Activated naive CD4-positive, alpha-beta T cell treated with anti-CD3 and anti-CD28 coated beads for 36 hours (primary cell): ENCODE results near the gene FLT1. TPM values are rescaled to one million over a fixed set of nuclear protein-coding genes. Genes with fewer than 3 reads are reported as not detected.
A peak's percentile ranks its signal among the peaks of the same experiment; 100 is the strongest.

Experiments
- CTCF ChIA-PET: fragments of 350-600 bp; sonication (Branson Sonifier 250); formaldehyde crosslinking; loops from one replicate; lab custom pipeline; 2021; ENCODE audit warnings: antibody characterized with exemption; lab: Charles Lee
- DNase-seq: peaks from one replicate; pipeline ENCODE4 v3.0.0-alpha.2; 2020
- H3K27ac Mint-ChIP-seq: one replicate; pipeline ENCODE4 v1.8.0; 2021; ENCODE audit warnings: mild to moderate bottlenecking, mixed read lengths
- H3K27me3 Mint-ChIP-seq: one replicate; pipeline ENCODE4 v1.8.0; 2021; ENCODE audit warnings: low read depth, mixed read lengths
- H3K36me3 Mint-ChIP-seq: one replicate; pipeline ENCODE4 v1.8.0; 2021; ENCODE audit warnings: low read depth, mixed read lengths
- H3K4me1 Mint-ChIP-seq: one replicate; pipeline ENCODE4 v1.8.0; 2021; ENCODE audit warnings: low read depth, mixed read lengths
- H3K4me3 Mint-ChIP-seq: one replicate; pipeline ENCODE4 v1.8.0; 2021; ENCODE audit warnings: mild to moderate bottlenecking, moderate library complexity, mixed read lengths
- H3K9me3 Mint-ChIP-seq: one replicate; pipeline ENCODE4 v1.8.0; 2021; ENCODE audit warnings: mixed read lengths
- intact Hi-C: fragments of 100-400 bp; cut with micrococcal nuclease; formaldehyde crosslinking; loops from one replicate; pipeline ENCODE4 v1.15.1; 2023
- total RNA-seq, 2 experiments: library from RNA; stranded (reverse); gene quantifications; one replicate each; pipeline ENCODE4 v1.2.3, GENCODE V29; 2021

Gene FLT1
- total RNA-seq, 2 experiments from 2014 or later, result 21.8 to 21.9 TPM

DNA sequence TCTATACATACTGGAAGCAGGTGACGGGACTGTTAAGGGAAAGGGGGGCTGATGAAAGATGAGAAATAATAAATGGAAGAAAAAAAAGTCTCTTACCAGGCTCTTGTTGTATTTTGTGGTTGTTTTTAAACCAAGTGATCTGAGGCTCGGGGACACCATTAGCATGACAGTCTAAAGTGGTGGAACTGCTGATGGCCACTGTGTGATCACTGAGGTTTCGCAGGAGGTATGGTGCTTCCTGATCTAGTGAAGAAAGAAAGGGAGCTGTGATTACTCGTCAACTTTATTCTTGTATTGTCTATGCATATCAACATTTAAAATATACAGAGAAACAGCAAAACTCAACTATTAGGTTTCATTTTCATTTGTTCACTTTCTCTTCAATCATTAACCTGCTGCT, 110.1 kb downstream of the FLT1 start:
- intact Hi-C loops, result no loop called here
- Mint-ChIP-seq H3K36me3 (peaks cover 9% of the 10 kb centered on the region), H3K9me3 (no peaks in the 10 kb centered on the region), H3K27me3 (peaks cover 2% of the 10 kb centered on the region), H3K4me3 (no peak overlapping the region), H3K27ac (no peak overlapping the region), H3K4me1 (peaks cover 4% of the 10 kb centered on the region)
- CTCF ChIA-PET, result no interaction called here
- no peak for DNase-seq

DNA sequence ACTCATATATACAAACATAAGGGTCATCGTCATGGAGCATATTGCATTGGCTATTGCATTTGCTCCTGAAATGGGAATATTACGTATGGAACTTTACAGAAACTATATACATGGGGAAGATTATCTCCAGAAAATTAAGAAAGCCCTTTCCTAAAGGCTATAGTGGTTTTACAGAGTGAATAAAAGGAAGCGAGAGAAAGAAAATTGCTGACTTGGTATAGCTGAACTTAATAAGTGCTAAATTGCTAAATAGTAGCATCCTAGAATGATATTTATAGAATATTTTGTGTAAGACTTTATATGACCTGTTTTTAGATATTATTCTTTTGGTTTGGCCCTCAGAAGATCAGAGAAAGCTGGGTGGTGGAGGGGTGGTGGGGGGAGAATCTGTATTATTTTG, 114.6 kb downstream of the FLT1 start:
- Mint-ChIP-seq H3K4me3 (no peak overlapping the region), H3K27me3 (peaks cover 4% of the 10 kb centered on the region), H3K9me3 (no peaks in the 10 kb centered on the region), H3K4me1 (peaks cover 4% of the 10 kb centered on the region), H3K36me3 (peaks cover 9% of the 10 kb centered on the region), H3K27ac (no peak overlapping the region)
- DNase-seq, result no peak
- CTCF ChIA-PET, result no interaction called here
- intact Hi-C loops, result no loop called here

DNA sequence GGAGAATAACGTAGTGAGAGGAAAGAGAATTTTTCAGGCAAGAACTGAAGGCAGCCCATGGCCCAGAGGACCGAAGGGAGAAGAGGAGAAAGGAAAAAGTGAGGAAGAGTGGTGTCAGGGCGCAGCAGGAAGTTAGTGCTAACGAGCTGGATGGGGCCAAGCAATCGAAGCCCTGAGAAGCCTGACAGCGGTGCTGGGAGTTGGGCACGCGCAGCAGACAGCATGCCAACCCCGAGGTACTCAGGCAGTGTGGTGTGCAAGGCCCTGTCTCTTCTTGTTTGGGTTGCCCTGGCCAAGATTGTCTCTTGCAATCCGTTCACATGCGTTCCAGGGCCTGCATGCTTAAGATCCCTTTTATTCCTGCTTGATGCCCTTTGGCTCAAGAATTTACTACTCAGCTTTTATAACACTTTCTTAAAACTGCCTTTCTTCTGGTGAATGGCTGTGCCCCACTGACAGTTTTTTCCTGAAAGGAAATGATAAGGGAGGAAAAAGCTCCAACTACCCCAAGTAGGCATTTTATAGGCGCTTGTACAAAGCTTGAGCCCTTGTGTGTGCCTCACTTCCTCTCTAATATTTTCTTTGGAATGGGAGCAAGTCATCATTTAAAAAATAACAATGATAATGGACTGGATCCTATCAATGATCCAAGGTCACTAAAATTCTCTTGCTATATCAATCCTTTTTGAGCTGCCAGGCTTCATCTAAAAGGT, 115.4 kb downstream of the FLT1 start:
- Mint-ChIP-seq H3K27me3 (peaks cover 3% of the 10 kb centered on the region), H3K27ac (no peak overlapping the region), H3K4me1 (peaks cover under 1% of the 10 kb centered on the region), H3K4me3 (no peak overlapping the region), H3K9me3 (no peaks in the 10 kb centered on the region), H3K36me3 (peaks cover 8% of the 10 kb centered on the region)
- intact Hi-C loops, result no loop called here
- CTCF ChIA-PET, result interaction anchor here (0.6 kb wide), 1 partner anchor 247 kb away, joined by 3 read pairs; no protein-coding TSS in a partner anchor
- DNase-seq, result no peak

DNA sequence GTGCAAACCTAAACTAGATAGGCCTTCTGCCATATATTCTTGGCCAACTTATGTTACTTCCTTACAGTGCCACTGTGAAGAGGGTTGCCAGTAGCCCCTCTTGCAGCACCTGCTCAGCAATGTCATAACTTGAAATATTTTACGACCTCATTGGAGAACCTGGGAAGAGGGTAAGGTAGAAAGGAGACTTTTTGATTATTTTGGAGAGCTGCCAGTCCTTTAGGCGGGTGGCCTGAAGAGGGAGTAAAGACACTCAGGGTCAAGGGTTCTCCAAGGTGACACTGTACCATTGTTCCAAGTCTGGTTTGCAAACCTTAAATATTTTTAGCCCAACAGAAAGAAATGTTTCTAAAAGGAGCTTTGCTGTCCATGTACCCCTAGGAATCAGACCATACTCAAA, 118.3 kb downstream of the FLT1 start:
- H3K36me3 Mint-ChIP-seq, result no peaks in the 10 kb centered on the region
- H3K4me3 Mint-ChIP-seq, result no peak overlapping the region
- H3K27me3 Mint-ChIP-seq, result peaks cover 2% of the 10 kb centered on the region
- no peaks in the 10 kb centered on the region for H3K4me1 Mint-ChIP-seq
- H3K27ac Mint-ChIP-seq, result no peak overlapping the region
- no peaks in the 10 kb centered on the region for H3K9me3 Mint-ChIP-seq
- DNase-seq, result no peak
- CTCF ChIA-PET, result no interaction called here
- intact Hi-C loops, result no loop called here

DNA sequence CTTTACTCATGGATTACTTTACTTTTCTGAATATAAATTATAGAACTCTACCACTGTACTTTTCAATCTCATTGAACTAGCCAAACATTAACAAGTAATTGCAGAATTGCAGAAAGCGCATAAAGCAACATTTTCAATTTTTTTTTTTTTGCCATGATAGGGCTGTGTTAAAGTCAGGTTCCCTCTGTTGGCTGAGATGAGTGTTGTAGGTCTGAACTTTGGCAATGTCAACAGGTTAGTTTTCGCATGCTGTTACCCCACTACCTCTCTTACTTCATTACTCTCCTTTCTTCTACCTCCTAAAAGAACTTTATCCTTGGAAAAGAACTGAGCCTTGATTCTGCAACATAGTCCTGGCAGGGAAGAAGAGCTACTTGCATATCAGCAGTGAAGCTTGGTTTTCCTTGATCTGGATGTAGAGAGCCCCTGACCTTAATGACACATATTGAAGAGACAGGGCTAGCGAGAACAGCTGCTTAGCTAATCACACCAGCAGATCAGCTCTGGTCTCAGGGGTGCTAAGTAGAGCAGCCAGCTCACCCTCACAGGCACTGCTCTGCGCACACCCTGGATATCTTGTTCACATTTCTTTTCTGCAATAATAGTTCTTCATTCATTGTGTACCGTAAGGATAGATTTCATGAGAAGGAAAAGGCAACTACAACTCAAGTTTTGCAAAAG, 119.5 kb downstream of the FLT1 start:
- H3K4me3 Mint-ChIP-seq, result no peak overlapping the region
- H3K9me3 Mint-ChIP-seq, result no peaks in the 10 kb centered on the region
- H3K27ac Mint-ChIP-seq, result no peak overlapping the region
- no peak for DNase-seq
- no peaks in the 10 kb centered on the region for H3K36me3 Mint-ChIP-seq
- peaks cover 2% of the 10 kb centered on the region for H3K27me3 Mint-ChIP-seq
- CTCF ChIA-PET, result interaction anchor here (0.6 to 0.7 kb wide), 2 partner anchors 63 to 121 kb away, joined by 3 read pairs; no protein-coding TSS in a partner anchor
- H3K4me1 Mint-ChIP-seq, result no peaks in the 10 kb centered on the region
- intact Hi-C loops, result no loop called here

DNA sequence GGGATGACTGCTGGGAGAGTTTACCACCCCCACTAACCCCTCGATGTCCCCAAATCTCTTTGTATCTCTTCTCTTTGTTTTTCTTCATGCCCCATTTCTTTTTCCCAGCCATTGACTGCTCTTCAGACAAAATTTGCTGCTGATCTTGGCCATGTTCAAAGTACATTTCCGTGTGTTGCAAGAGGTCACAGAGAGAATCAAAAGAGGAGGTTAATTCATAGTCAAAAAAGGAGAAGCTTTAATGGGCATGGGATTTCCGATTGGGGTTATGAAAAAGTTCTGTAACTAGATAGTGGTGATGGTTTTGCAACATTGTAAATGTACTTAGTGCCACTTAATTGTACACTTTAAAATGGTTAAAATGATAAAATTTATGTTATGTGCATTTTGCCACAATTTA, 121.1 kb downstream of the FLT1 start:
- Mint-ChIP-seq H3K4me3 (no peak overlapping the region), H3K27ac (no peak overlapping the region), H3K36me3 (no peaks in the 10 kb centered on the region), H3K9me3 (no peaks in the 10 kb centered on the region), H3K4me1 (no peaks in the 10 kb centered on the region), H3K27me3 (peaks cover 2% of the 10 kb centered on the region)
- DNase-seq, result no peak
- CTCF ChIA-PET, result no interaction called here
- intact Hi-C loops, result no loop called here

DNA sequence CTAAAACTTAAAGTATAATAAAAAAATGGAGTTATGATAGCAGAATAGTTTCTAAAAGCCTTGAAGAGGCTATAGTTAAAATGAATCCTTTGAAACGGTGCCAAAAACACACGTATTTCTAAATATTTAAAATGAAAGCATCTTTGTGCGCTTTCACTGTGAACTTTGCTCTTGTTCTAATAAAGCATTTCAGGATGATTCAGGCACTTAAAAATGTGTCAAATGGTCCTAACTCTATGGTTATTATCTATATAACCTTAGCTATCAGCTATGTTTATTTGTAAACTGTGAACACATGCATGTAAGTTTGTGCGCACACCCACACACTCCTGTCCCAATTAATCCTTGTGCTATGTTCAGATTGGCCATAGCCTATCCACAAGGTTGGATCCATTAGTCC, 124.5 kb downstream of the FLT1 start:
- peaks cover 2% of the 10 kb centered on the region for H3K36me3 Mint-ChIP-seq
- H3K4me1 Mint-ChIP-seq, result no peaks in the 10 kb centered on the region
- no peak overlapping the region for H3K4me3 Mint-ChIP-seq
- no peaks in the 10 kb centered on the region for H3K27me3 Mint-ChIP-seq
- CTCF ChIA-PET, result no interaction called here
- no peaks in the 10 kb centered on the region for H3K9me3 Mint-ChIP-seq
- intact Hi-C loops, result no loop called here
- no peak overlapping the region for H3K27ac Mint-ChIP-seq
- no peak for DNase-seq

DNA sequence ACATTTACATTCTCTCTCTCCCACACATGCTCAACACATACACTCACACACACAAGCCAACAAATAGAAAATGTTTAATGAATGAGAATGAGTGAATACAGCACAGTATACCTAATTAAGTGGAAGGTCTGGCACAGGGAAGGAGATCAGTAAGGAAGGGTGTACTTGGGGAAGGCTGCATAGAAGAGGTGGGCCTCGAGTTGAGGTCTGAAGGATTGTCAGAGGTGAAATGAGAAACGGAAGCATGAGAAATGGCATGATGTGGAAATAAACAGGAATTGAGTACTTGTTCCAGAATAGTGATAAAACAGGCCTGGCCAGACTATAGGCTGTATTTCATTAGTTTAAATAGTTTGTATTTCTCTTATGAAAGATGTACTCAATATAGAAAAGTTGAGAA, 136.2 kb downstream of the FLT1 start:
- no peak overlapping the region for H3K27ac Mint-ChIP-seq
- intact Hi-C loops, result loop anchor here (2.0 kb wide), 1 partner anchor 134 kb away; no protein-coding TSS in a partner anchor
- DNase-seq, result no peak
- H3K36me3 Mint-ChIP-seq, result no peaks in the 10 kb centered on the region
- no peak overlapping the region for H3K4me3 Mint-ChIP-seq
- CTCF ChIA-PET, result no interaction called here
- H3K4me1 Mint-ChIP-seq, result peaks cover 24% of the 10 kb centered on the region
- H3K27me3 Mint-ChIP-seq, result no peaks in the 10 kb centered on the region
- no peaks in the 10 kb centered on the region for H3K9me3 Mint-ChIP-seq

DNA sequence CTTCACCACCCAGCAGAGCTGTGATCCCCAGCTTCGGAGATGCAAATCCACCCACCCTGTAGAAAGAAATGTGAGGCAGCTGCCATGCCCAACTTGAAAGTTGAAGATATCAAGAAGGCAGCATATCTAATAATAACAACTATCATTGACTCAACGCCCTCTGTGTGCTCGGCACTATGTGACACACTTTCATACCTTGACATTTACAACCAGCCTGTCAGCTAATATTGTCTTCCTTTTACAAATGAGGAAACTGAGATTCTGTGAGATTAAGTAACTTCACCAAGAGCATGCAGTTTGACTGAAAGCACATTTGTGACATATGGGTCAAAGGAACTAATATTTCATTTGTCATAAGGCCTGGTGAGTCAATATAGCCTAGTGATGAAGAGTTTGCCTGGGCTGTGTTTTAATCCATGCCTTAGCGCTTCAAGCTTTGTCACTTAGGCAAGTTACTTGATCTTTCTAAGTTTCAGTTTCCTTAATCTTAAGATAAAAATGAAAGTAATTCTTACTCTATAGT, 137.0 kb downstream of the FLT1 start:
- H3K36me3 Mint-ChIP-seq, result no peaks in the 10 kb centered on the region
- peaks cover 25% of the 10 kb centered on the region for H3K4me1 Mint-ChIP-seq
- no peaks in the 10 kb centered on the region for H3K27me3 Mint-ChIP-seq
- no peaks in the 10 kb centered on the region for H3K9me3 Mint-ChIP-seq
- CTCF ChIA-PET, result interaction anchor here (0.8 kb wide), 1 partner anchor 21 kb away, joined by 3 read pairs; no protein-coding TSS in a partner anchor
- no peak overlapping the region for H3K4me3 Mint-ChIP-seq
- DNase-seq, result peak; percentile 15
- H3K27ac Mint-ChIP-seq, result peak overlapping the region; percentile 14
- intact Hi-C loops, result loop anchor here (2.0 kb wide), 1 partner anchor 135 kb away; no protein-coding TSS in a partner anchor

DNA sequence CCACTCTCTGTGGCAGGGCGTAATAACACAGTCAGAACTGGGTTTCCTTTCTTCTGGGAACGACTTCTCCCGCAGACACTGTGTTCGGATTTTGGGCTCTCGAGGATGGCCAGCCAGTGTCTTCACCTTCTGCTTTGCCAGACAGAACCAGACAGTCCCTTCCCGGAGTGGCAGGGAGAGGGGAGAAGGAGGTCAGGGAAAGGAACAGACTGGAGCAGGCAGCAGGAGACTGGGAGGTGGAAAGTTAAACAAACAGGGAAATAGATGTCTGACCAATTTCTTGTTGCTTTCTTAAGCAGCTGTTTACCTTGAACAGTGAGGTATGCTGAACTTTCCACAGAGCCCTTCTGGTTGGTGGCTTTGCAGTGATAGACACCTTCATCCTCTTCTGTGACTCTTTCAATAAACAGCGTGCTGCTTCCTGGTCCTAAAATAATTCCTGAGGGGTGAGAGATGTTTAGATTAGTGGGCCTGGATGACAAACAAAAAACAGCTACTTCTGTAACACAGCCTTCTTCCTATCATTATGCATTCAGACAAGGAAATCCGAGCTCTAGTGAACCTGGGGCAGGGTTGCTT, 137.6 kb downstream of the FLT1 start:
- H3K27me3 Mint-ChIP-seq, result no peaks in the 10 kb centered on the region
- H3K4me1 Mint-ChIP-seq, result peaks cover 25% of the 10 kb centered on the region
- no peak overlapping the region for H3K4me3 Mint-ChIP-seq
- no peaks in the 10 kb centered on the region for H3K9me3 Mint-ChIP-seq
- H3K27ac Mint-ChIP-seq, result no peak overlapping the region
- no peaks in the 10 kb centered on the region for H3K36me3 Mint-ChIP-seq
- CTCF ChIA-PET, result interaction anchor here (0.8 kb wide), 1 partner anchor 20 kb away, joined by 3 read pairs; no protein-coding TSS in a partner anchor
- intact Hi-C loops, result no loop called here
- no peak for DNase-seq

DNA sequence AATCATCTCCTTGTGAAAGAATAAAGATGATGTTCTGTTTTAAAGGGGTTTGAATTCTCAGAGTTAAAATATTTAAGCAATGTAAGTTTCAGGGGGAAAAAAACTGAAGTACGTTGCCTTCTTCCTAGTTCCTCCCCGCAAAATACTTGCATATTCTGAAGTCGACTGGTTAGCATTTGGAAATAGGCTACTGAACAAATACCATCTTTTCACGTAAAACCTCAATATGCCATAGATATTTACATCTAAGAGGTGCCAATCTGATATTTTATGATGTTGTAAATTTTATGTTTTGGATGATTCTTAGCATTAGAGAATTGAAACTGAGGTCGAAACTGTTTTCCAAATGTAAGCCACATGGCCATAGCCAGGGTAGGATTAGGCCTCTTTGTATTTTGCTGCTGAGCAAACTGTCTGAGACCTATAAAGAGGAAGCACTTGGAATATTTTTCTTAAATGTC, 138.3 kb downstream of the FLT1 start:
- no peak overlapping the region for H3K4me3 Mint-ChIP-seq
- no peak for DNase-seq
- no peaks in the 10 kb centered on the region for H3K36me3 Mint-ChIP-seq
- H3K27ac Mint-ChIP-seq, result no peak overlapping the region
- H3K9me3 Mint-ChIP-seq, result no peaks in the 10 kb centered on the region
- no peaks in the 10 kb centered on the region for H3K27me3 Mint-ChIP-seq
- H3K4me1 Mint-ChIP-seq, result peaks cover 25% of the 10 kb centered on the region
- CTCF ChIA-PET, result no interaction called here
- intact Hi-C loops, result no loop called here

DNA sequence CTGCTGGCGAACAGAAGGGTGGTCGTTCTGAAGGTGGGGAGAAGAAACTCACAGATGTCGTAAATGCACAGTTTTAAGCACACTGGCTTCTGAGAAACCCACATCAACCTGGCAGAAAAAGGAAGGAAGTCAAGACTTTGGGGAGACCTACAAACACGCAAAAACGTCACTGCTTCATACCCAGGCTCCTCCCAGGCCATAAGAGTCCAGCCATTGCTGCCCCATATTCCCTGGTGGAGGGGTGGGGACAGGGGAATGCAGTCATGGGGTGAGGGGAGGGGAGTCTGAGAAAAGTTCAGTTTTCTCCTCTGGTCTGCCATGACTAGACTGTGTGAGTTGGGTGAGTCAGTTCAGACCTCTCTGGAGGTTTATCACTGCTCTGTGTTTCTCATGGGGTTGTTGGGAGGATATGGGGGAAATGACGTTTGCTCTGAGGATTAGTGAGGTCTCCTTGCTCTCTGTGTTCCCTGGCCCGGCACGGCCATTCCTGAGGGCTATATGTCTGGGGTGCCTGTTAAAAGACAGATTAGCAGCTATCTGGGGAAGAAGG, 139.0 kb downstream of the FLT1 start:
- CTCF ChIA-PET, result no interaction called here
- Mint-ChIP-seq H3K4me3 (no peak overlapping the region), H3K4me1 (peaks cover 25% of the 10 kb centered on the region), H3K36me3 (no peaks in the 10 kb centered on the region), H3K27ac (no peak overlapping the region), H3K9me3 (no peaks in the 10 kb centered on the region), H3K27me3 (no peaks in the 10 kb centered on the region)
- peak; percentile 15 for DNase-seq
- intact Hi-C loops, result no loop called here
